Right atrium auricular region (tissue), 2 donors: ENCODE results near the gene LPAR2. TPM values are rescaled to one million over a fixed set of nuclear protein-coding genes. Genes with fewer than 3 reads are reported as not detected.
A peak's percentile ranks its signal among the peaks of the same experiment; 100 is the strongest.
"Not testable (repeated sequence)": the region's sequence is repeated elsewhere in the genome, so short reads cannot be mapped to it uniquely, and the experiment has no call there.

Experiments used
- DNase-seq: peaks from one replicate; pipeline ENCODE4 v3.0.0-alpha.2; 2019; ENCODE audit warnings: low spot score
- H3K27ac ChIP-seq, 2 donors: fragments of 200-600 bp; sonication (generic); 1 replicate in 1 of 2; 2 replicates in 1 of 2; pipeline ENCODE4 v1.5.1; 2016 to 2019
- H3K27me3 ChIP-seq, 2 donors: fragments of 200-600 bp; sonication (generic); one replicate each; pipeline versions ENCODE4 v1.5.1 to v1.6.0; 2017 to 2019
- H3K36me3 ChIP-seq: fragments of 200-600 bp; sonication (generic); one replicate; pipeline ENCODE4 v1.5.1; 2016
- H3K4me1 ChIP-seq, 2 donors: fragments of 200-600 bp; sonication (generic); one replicate each; pipeline versions ENCODE4 v1.5.1 to v1.6.0; 2017 to 2019
- H3K4me3 ChIP-seq, 2 donors: fragments of 200-600 bp; sonication (generic); 1 replicate in 1 of 2; 2 replicates in 1 of 2; pipeline ENCODE4 v1.5.1; 2017 to 2019; ENCODE audit warnings: mild to moderate bottlenecking in 1 of 2, moderate library complexity in 1 of 2
- H3K9me3 ChIP-seq, 2 donors: fragments of 200-600 bp; sonication (generic); one replicate each; pipeline ENCODE4 v1.5.1; 2019
- CTCF ChIP-seq, 2 donors: fragments of 200-600 bp; sonication (generic); IDR thresholded peaks; one replicate each; pipeline ENCODE4 v1.5.1; 2019; ENCODE audit warnings: antibody characterized with exemption in 2 of 2
- total RNA-seq, 2 donors: library from RNA; depleted of rRNA; stranded (reverse); fragments of >200 nt; gene quantifications; one replicate each; pipeline ENCODE4 v1.1.0, GENCODE V29; 2016

Gene LPAR2
- total RNA-seq, 2 donors from 2014 or later: 0.89 to 3.1 TPM

DNA sequence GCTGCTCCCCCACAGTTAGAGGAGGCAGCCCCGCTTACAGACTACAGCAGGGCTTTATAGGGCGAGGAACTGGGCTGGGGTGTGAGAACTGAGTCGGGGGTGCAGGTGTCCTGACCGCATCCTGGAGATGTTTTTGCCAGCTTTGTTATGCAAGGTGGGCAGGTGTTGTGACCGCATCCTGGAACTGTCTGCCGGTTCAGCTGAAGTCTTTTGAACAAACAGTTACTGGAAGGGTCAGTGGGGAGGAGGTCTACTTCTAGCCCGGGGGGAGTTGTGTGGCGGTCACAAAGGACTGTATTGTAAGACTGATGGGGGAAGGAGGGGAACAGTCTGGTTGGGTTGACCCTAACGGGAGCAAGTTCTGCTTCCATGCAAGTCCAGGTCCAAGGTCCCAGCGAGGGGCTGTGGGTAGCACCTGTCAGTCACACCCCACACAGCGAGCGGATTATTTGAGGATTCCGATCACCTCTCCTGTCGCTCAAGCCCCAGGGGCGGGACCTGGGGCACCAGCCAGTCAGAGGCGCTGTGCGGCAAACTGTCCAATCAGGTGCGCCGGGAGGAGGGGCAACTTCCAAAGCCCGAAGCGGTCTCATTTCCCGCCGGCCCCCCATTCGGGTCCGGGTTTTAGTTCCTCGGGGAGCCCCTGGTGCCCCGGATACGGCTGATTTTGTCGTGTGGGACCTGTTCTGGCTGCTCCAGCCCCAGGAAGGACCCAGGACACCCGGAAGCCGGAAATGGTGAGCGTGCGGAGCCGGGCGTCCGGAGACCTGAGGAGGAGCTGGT, 40.4 kb upstream of the LPAR2 start, which contains the start of gene ZNF101:
Gene ZNF101 (plus strand): TSS at position 610 of the 783 bp plus-strand sequence. CDS start 125 bp downstream, at position 735.
- Histone ChIP-seq H3K9me3 (no peaks in the 10 kb centered on the region), H3K4me3 (peak within 1 kb of the TSS; percentile 73 to 74), H3K36me3 (no peaks in the 10 kb centered on the region), H3K27ac (peak within 1 kb of the TSS; percentile 70 to 82), H3K4me1 (peaks cover 0 to 17% of the 10 kb centered on the region in 2 donors), H3K27me3 (no peaks in the 10 kb centered on the region)
- DNase-seq: peak; percentile 93
- no peak for TF ChIP-seq CTCF (IDR thresholded peaks at IDR 0.05)

- not testable (repeated sequence) for H3K9me3 ChIP-seq, DNase-seq, H3K4me3 ChIP-seq, H3K36me3 ChIP-seq, H3K27ac ChIP-seq, H3K27me3 ChIP-seq
- H3K4me1 ChIP-seq: peaks cover 0 to 38% of the 10 kb centered on the region in 2 donors
Measured at GRCh38 chr19:19665420-19665948, 37.5 kb upstream of the LPAR2 start.

DNA sequence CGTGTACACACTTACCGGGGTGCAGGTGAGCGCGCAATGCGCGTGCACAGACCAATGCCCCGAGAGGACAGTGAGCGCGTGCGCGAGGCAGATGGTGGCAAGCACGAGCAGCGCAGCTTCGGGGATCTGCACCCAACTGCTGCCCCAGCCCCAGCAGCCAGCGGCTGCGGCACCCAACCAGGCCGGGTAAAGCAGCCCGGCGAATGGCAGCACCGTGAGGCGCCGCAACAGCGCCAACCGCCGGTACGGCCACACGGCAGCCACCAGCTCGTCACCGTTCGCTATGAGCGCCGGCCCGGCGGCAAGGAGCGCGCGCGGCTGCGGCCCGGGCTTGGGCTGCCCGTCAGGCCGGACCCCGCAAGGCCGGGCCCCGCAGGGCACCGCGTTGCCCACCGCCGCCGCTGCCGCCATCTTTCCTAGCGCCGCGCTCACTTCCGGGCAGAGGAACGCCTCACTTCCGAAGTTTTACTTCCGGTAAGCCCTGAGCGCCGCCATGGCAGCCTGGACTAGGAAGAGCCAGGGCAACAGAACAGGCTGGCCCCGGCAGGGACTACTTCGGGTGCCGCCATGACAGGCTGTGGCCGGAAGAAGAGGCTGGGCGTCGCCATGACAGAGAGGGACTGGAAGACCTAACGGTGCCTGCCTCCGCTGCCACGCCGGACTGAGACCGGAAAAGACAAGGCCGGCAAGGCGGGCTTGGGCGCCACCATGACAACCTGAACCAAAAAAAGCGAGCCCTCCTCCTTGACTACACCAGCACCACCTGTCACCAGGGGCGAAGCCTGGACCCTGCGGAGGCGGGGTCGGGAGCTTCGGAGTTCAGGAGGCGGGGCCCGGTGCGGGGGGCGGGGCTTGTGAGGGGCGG, 35.5 kb upstream of the LPAR2 start, which contains the start of gene ATP13A1:
Gene ATP13A1 (minus strand): TSS at position 421 of the 865 bp plus-strand sequence. CDS start 10 bp downstream, at position 411.
- Histone ChIP-seq H3K4me1 (peaks cover 0 to 27% of the 10 kb centered on the region in 2 donors), H3K9me3 (no peaks in the 10 kb centered on the region), H3K4me3 (peak within 1 kb of the TSS; percentile 83 to 98), H3K36me3 (peaks cover 17% of the 10 kb centered on the region), H3K27me3 (no peaks in the 10 kb centered on the region), H3K27ac (peak within 1 kb of the TSS; percentile 92 to 95)
- TF ChIP-seq CTCF (IDR thresholded peaks at IDR 0.05): peak in 1 of 2 donors; percentile 38
- peak; percentile 97 for DNase-seq

DNA sequence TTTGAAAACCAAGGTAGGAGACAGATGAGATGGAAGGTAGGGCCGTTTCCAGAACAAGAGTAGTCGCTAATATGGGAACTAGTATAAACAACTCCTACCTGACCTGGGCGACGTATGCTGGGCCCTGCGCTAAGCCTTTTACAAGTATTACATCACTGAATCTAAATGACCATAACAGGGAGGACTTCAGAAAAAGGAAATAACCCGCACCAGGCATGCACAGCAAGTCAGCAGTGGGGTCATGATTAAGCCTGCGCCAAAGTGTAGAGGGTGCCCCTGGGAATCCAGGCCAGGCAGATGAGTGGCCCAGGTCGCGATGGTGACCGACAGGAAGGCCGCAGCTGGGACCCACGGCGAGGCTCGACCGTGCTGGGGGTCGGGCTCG, 34.8 kb upstream of the LPAR2 start:
- Histone ChIP-seq H3K27me3 (no peaks in the 10 kb centered on the region), H3K27ac (peak overlapping the region; percentile 92 to 95), H3K4me1 (peaks cover 0 to 22% of the 10 kb centered on the region in 2 donors), H3K9me3 (no peaks in the 10 kb centered on the region), H3K4me3 (peak overlapping the region; percentile 83 to 98), H3K36me3 (peaks cover 23% of the 10 kb centered on the region)
- no peak for TF ChIP-seq CTCF (IDR thresholded peaks at IDR 0.05)
- DNase-seq: no peak

- H3K36me3 ChIP-seq: peaks cover 28% of the 10 kb centered on the region
- no peak overlapping the region for H3K27ac ChIP-seq
- H3K27me3 ChIP-seq: no peaks in the 10 kb centered on the region
- peaks cover 0 to 21% of the 10 kb centered on the region in 2 donors for H3K4me1 ChIP-seq
- no peak for TF ChIP-seq CTCF (IDR thresholded peaks at IDR 0.05)
- H3K9me3 ChIP-seq: no peaks in the 10 kb centered on the region
- DNase-seq: no peak
- H3K4me3 ChIP-seq: peak overlapping the region in 1 of 2 donors; percentile 98
Measured at GRCh38 chr19:19662344-19662743, 34.3 kb upstream of the LPAR2 start.
